Measurements from ENCODE around the gene DCST2.

DNA sequence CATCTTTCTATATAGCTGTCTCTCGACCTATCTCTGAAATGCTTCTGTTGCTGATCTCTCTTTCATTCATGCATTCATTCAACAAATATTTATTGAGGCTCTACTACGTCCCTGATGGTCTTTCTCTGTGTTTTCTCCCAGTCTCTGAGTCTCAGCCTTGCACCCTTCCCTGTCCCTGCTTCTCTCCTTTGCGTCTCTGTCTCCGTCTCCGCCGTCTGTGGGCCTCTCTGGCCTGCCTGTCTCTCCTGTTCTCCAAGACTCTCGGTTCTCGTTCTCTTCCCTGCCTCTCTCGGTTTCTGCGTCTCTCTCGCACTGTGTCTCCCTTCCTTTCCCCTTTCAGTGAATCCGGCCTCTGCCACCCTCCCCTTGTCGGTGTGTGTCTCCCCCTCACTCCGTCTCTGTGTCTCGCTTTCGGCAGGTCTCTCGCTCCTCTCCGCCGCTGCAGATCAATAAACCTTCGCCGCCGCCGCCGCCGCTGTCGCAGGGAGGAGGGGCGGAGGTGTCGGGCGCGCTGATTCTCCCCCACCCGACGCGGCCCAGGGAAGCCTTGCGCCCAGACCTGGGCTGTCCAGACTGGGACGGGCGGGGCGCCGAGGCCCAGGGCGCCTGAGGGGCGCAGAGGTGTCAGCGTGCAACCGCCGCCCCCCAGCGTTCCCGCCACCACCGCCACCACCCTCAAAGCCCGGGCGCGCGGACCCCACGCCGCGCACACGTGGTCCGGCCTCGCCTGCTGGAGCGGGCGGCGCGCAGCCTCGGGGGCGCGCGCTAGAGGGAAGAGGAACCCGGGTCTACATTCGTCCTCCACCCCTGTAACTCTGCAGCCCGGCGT lies 48.1 kb upstream of the DCST2 start:
- TF ChIP-seq, protein P1, sequence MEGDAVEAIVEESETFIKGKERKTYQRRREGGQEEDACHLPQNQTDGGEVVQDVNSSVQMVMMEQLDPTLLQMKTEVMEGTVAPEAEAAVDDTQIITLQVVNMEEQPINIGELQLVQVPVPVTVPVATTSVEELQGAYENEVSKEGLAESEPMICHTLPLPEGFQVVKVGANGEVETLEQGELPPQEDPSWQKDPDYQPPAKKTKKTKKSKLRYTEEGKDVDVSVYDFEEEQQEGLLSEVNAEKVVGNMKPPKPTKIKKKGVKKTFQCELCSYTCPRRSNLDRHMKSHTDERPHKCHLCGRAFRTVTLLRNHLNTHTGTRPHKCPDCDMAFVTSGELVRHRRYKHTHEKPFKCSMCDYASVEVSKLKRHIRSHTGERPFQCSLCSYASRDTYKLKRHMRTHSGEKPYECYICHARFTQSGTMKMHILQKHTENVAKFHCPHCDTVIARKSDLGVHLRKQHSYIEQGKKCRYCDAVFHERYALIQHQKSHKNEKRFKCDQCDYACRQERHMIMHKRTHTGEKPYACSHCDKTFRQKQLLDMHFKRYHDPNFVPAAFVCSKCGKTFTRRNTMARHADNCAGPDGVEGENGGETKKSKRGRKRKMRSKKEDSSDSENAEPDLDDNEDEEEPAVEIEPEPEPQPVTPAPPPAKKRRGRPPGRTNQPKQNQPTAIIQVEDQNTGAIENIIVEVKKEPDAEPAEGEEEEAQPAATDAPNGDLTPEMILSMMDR (IDR thresholded peaks at IDR 0.05), result no peak
- TF ChIP-seq EP300 (IDR thresholded peaks at IDR 0.05), result no peak
